Measurements from ENCODE around the gene KCNQ5.

DNA sequence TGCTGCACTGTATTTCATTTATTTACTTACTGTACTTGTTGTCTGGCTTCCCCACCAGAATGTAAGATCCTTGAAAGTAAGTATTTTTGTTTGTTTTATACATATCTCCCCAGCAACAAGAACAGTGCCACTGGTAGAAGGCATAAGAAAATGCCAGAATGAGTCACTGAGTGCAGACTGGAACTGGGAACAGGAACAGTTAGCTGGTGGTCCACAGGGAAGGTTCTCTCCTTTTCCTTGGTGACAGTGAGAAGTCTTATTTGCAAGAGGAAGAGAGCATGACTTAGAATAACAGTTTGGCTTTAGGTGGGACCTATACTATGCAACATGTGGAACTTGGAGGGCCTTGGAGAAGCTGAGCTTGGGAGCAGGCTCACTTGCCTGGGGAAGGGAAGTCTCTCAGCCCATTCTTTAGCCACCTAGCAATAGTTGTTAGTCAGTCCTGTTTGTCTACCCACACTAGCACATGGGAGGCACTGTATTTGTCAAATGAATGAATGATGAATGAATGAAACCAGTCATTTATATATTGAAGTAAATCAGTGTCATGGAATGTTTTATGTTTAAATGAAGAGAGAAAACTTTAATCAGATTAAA is 203.5 kb downstream of the KCNQ5 start:
- TF ChIP-seq POLR2AphosphoS5 (IDR thresholded peaks at IDR 0.05; ENCODE audit: borderline replicate concordance, low read depth, low read length) (no peak), EZH2 (IDR thresholded peaks at IDR 0.05) (no peak), FOXP2 (optimal IDR thresholded peaks at IDR 0.05; ENCODE audit: control extremely low read depth, extremely low read length, insufficient read depth) (no peak)
